Naive thymus-derived CD8-positive, alpha-beta T cell (primary cell): Measurements from ENCODE around the gene SMYD3. TPM values are rescaled to one million over a fixed set of nuclear protein-coding genes. Genes with fewer than 3 reads are reported as not detected.
"Not testable (repeated sequence)": the region's sequence is repeated elsewhere in the genome, so short reads cannot be mapped to it uniquely, and the experiment has no call there.

Experiments
- ATAC-seq, 2 donors: fragments of 150-1000 bp; cut with Tn5 transposase in 1 of 2; sonication (Bioruptor Pico), chemical (Tn5 transposase) in 1 of 2; 1 replicate in 1 of 2; 2 replicates in 1 of 2; pipeline ENCODE4 v1.10.0; 2021; ENCODE audit warnings: mild to moderate bottlenecking in 2 of 2, moderate library complexity in 2 of 2
- POLR2A ChIA-PET: fragments of 350-600 bp; sonication (Branson Sonifier 250); formaldehyde crosslinking; loops from one replicate; lab custom pipeline; 2021; ENCODE audit warnings: antibody characterized with exemption; lab: Charles Lee
- DNase-seq, 10 donors: peaks; one replicate each; pipeline versions ENCODE4 v3.0.0 to v3.0.0-alpha.2; 2020 to 2022
- H3K27ac Mint-ChIP-seq, 10 donors: one replicate each; pipeline ENCODE4 v1.8.0; 2020 to 2022; ENCODE audit warnings: mild to moderate bottlenecking in 10 of 10, mixed read lengths in 10 of 10, moderate library complexity in 4 of 10, inconsistent platforms in 1 of 10
- H3K27me3 Mint-ChIP-seq, 5 donors: one replicate each; pipeline ENCODE4 v1.8.0; 2021 to 2022; ENCODE audit warnings: mixed read lengths in 5 of 5
- H3K36me3 Mint-ChIP-seq, 3 donors: one replicate each; pipeline ENCODE4 v1.8.0; 2020 to 2022; ENCODE audit warnings: mixed read lengths in 3 of 3, mild to moderate bottlenecking in 2 of 3, inconsistent platforms in 1 of 3
- H3K4me1 Mint-ChIP-seq, 4 donors: one replicate each; pipeline ENCODE4 v1.8.0; 2021 to 2022; ENCODE audit warnings: mixed read lengths in 4 of 4
- H3K4me3 Mint-ChIP-seq, 10 donors: one replicate each; pipeline ENCODE4 v1.8.0; 2020 to 2022; ENCODE audit warnings: mild to moderate bottlenecking in 10 of 10, mixed read lengths in 10 of 10, moderate library complexity in 6 of 10, inconsistent platforms in 1 of 10
- H3K9me3 Mint-ChIP-seq, 9 donors: one replicate each; pipeline ENCODE4 v1.8.0; 2020 to 2022; ENCODE audit warnings: mixed read lengths in 9 of 9, mild to moderate bottlenecking in 3 of 9, inconsistent platforms in 1 of 9, moderate library complexity in 1 of 9
- polyA plus RNA-seq, 3 donors: library from polyadenylated mRNA; unstranded; fragments of 300-500 nt; fragmentation: Illumina TruSeq; gene quantifications; one replicate each; pipeline ENCODE4 v1.2.3, GENCODE V29; 2021
- total RNA-seq, 8 experiments: library from RNA in 2 of 8; stranded (reverse) in 2 of 8; gene quantifications; one replicate each; pipeline ENCODE4 v1.2.3 and lab custom pipeline; 2021 to 2026

The SMYD3 gene
- total and polyA plus RNA-seq, 5 experiments from 2014 or later: 19.1 to 42.1 (median 36.5) TPM

DNA sequence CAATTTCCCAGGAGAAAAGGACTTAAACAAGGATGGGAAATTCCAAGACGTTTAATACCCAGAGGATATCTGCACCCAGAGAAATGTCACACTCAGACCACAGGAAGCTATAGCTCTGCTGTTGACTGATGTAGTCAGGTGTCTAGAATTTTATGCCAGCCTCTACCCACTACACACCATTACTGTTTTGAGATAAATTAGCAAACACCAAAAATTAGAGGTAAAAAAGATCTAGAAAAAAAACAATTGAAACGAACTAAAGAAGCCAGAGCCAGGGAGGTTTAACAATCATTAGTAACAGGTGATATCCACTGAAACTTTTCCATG, 519.9 kb downstream of the SMYD3 start:
- ATAC-seq: no peak
- Mint-ChIP-seq H3K27me3 (no peaks in the 10 kb centered on the region), H3K9me3 (no peaks in the 10 kb centered on the region), H3K27ac (peak overlapping the region in 1 of 10 donors; percentile 47), H3K36me3 (peaks cover 0 to 11% (median 0%) of the 10 kb centered on the region in 3 donors), H3K4me1 (peaks cover 0 to 7% (median 3%) of the 10 kb centered on the region in 4 donors), H3K4me3 (no peak overlapping the region)
- no peak for DNase-seq
- POLR2A ChIA-PET: no interaction called here

DNA sequence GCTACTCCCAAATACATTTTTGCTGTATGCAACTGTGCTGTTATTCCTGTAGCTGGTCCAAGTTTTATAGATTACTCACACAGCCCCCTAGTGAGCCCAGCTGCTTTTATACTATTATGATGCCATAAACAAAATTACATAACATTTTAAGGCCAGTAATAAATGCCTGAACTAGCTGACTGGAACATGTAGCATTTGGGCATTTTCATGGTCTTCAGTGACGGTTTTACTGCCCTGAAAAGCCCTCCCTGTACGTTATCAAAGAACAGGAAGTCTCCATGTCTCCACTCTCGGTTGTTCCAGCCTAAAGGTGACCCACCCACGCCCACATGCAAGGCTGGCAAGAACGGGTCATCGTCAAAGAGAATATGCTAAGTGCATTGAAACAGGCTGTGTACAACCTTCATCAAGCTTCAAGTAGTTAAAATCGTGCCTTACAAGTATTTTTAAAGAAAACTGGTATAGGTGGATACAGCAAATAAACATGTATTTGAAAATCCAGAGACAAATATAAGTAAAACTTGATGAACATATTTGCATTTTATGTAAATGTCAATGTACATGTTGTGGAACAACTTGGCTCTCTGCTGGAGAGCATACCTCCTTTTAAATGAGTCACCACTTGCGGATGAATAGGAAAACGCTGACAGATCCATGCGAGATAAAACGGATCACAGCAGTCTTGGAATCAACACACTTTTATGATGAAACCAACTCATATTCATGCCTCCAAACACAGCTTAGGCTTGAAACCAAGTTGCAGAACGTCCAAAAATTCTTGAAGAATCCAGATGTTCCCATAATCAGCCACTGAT, 520.5 kb downstream of the SMYD3 start:
- ATAC-seq (no peak), DNase-seq (no peak)
- POLR2A ChIA-PET: no interaction called here
- Mint-ChIP-seq H3K36me3 (peaks cover 0 to 11% (median 0%) of the 10 kb centered on the region in 3 donors), H3K4me1 (peaks cover 0 to 7% (median 3%) of the 10 kb centered on the region in 4 donors), H3K27ac (no peak overlapping the region), H3K9me3 (no peaks in the 10 kb centered on the region), H3K4me3 (no peak overlapping the region), H3K27me3 (no peaks in the 10 kb centered on the region)

- H3K27me3 Mint-ChIP-seq: no peaks in the 10 kb centered on the region
- no peak for ATAC-seq
- no peaks in the 10 kb centered on the region for H3K9me3 Mint-ChIP-seq
- no peak overlapping the region for H3K4me3 Mint-ChIP-seq
- H3K36me3 Mint-ChIP-seq: peaks cover 0 to 6% (median 0%) of the 10 kb centered on the region in 3 donors
- POLR2A ChIA-PET: no interaction called here
- no peak overlapping the region for H3K27ac Mint-ChIP-seq
- DNase-seq: no peak
- peaks cover 0 to 6% (median 2%) of the 10 kb centered on the region in 4 donors for H3K4me1 Mint-ChIP-seq
Observed at GRCh38 chr1:245984390-245985155, 522.5 kb downstream of the SMYD3 start.

- H3K27me3 Mint-ChIP-seq: no peaks in the 10 kb centered on the region
- DNase-seq (no peak), ATAC-seq (no peak)
- no peaks in the 10 kb centered on the region for H3K9me3 Mint-ChIP-seq
- H3K4me1 Mint-ChIP-seq: peaks cover 0 to 4% (median under 1%) of the 10 kb centered on the region in 4 donors
- H3K4me3 Mint-ChIP-seq: no peak overlapping the region
- no peak overlapping the region for H3K27ac Mint-ChIP-seq
- POLR2A ChIA-PET: no interaction called here
- H3K36me3 Mint-ChIP-seq: no peaks in the 10 kb centered on the region
Observed at GRCh38 chr1:245983294-245983967, 523.6 kb downstream of the SMYD3 start.

DNA sequence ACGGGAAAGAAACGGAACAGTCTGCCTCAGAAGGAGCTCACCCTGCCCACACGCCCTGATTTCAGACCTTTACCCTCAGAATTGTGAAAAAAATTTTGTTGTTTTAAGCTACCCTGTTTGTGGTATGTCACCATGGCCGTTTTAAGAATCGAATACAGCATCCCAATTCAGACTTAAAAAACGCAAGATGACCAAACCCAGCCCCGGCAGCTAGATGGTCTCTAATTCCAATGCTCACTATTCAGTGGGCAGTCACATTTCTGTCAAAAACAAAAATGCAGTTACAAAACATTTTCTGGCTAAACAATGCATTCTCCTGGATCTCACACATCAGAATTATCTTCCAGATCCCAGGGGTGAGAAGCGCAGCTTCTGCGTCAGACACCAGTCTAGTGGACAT, 527.5 kb downstream of the SMYD3 start:
- H3K36me3 Mint-ChIP-seq: peaks cover 0 to 1% (median 0%) of the 10 kb centered on the region in 3 donors
- peaks cover 0 to 2% (median 0%) of the 10 kb centered on the region in 4 donors for H3K4me1 Mint-ChIP-seq
- no peak overlapping the region for H3K4me3 Mint-ChIP-seq
- H3K27me3 Mint-ChIP-seq: no peaks in the 10 kb centered on the region
- H3K9me3 Mint-ChIP-seq: no peaks in the 10 kb centered on the region
- DNase-seq: no peak
- no peak overlapping the region for H3K27ac Mint-ChIP-seq
- ATAC-seq: no peak
- POLR2A ChIA-PET: interaction anchor here (0.6 kb wide), 1 partner anchor 36 kb away, joined by 6 read pairs; no protein-coding TSS in a partner anchor

GRCh38 chr1:245978915-245979314, 528.2 kb downstream of the SMYD3 start:
- Mint-ChIP-seq H3K27me3 (no peaks in the 10 kb centered on the region), H3K9me3 (no peaks in the 10 kb centered on the region), H3K4me3 (no peak overlapping the region), H3K36me3 (peaks cover 0 to 1% (median 0%) of the 10 kb centered on the region in 3 donors), H3K27ac (no peak overlapping the region), H3K4me1 (peaks cover 0 to 1% (median 0%) of the 10 kb centered on the region in 4 donors)
- no peak for DNase-seq
- ATAC-seq: no peak
- POLR2A ChIA-PET: no interaction called here

GRCh38 chr1:245972476-245972875, 534.6 kb downstream of the SMYD3 start:
- ATAC-seq: no peak
- no peak overlapping the region for H3K27ac Mint-ChIP-seq

DNA sequence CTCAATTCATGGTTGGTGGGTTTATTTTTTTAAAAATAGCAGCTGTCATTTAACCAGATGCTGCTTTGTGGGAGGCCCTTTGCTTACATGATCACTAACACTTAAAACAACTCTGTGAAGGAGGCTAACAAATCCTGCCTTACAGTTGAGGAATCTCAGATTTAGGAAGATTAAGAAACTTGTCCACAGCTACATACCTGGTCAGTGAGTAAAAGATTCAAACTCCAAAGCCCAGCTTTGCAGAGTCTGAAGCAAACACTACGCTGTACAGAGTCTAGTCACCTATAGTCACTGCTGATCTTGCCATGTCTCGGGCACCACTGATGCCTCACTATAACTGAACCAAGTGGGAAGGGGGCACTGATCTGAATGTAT, 535.4 kb downstream of the SMYD3 start:
- H3K4me3 Mint-ChIP-seq: no peak overlapping the region
- H3K4me1 Mint-ChIP-seq: peaks cover 0 to 4% (median under 1%) of the 10 kb centered on the region in 4 donors
- no peaks in the 10 kb centered on the region for H3K27me3 Mint-ChIP-seq
- H3K36me3 Mint-ChIP-seq: peaks cover 0 to 12% (median 0%) of the 10 kb centered on the region in 3 donors
- ATAC-seq: no peak
- no peak overlapping the region for H3K27ac Mint-ChIP-seq
- POLR2A ChIA-PET: no interaction called here
- H3K9me3 Mint-ChIP-seq: peaks cover 0 to 6% (median 0%) of the 10 kb centered on the region in 9 donors
- DNase-seq: no peak

More at GRCh38 chr1:245972476-245972875, 534.6 kb downstream of the SMYD3 start:
- peaks cover 0 to 12% (median 0%) of the 10 kb centered on the region in 3 donors for H3K36me3 Mint-ChIP-seq
- H3K27me3 Mint-ChIP-seq: no peaks in the 10 kb centered on the region
- no peak for DNase-seq
- POLR2A ChIA-PET: no interaction called here
- no peak overlapping the region for H3K4me3 Mint-ChIP-seq
- H3K9me3 Mint-ChIP-seq: peaks cover 0 to 6% (median 0%) of the 10 kb centered on the region in 9 donors
- H3K4me1 Mint-ChIP-seq: peaks cover 0 to 4% (median under 1%) of the 10 kb centered on the region in 4 donors

GRCh38 chr1:245971076-245971710, 535.9 kb downstream of the SMYD3 start:
- H3K27ac Mint-ChIP-seq, H3K4me1 Mint-ChIP-seq, POLR2A ChIA-PET, DNase-seq, ATAC-seq, H3K27me3 Mint-ChIP-seq, H3K9me3 Mint-ChIP-seq, H3K4me3 Mint-ChIP-seq: not testable (repeated sequence)
- peaks cover 0 to 12% (median 0%) of the 10 kb centered on the region in 3 donors for H3K36me3 Mint-ChIP-seq

DNA sequence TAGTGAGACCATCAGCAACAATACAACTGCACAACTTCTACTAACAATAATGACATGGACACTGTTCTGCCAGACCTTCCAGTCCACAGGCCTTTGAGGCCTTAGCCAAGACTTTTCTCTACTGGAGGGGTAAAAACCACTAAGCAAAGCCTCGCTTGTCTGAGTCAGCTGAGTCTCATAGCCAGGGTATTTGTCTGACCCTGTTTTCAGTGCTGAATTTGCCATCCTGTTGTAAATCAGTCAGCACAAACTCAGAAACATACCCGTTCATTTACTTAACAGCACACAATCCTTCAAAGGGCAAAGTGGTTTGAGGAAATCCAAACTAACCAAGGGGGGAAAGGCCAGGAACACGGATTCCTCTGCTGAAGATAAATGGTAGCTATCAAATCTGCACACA, 537.8 kb downstream of the SMYD3 start:
- no peak overlapping the region for H3K27ac Mint-ChIP-seq
- H3K27me3 Mint-ChIP-seq: no peaks in the 10 kb centered on the region
- peaks cover 0 to 4% (median under 1%) of the 10 kb centered on the region in 4 donors for H3K4me1 Mint-ChIP-seq

GRCh38 chr1:245968775-245969174, 538.3 kb downstream of the SMYD3 start:
- no peak for DNase-seq
- POLR2A ChIA-PET: no interaction called here
- Mint-ChIP-seq H3K4me1 (peaks cover 0 to 4% (median 0%) of the 10 kb centered on the region in 4 donors), H3K4me3 (no peak overlapping the region), H3K36me3 (peaks cover 0 to 12% (median 0%) of the 10 kb centered on the region in 3 donors), H3K27ac (no peak overlapping the region), H3K27me3 (no peaks in the 10 kb centered on the region), H3K9me3 (peaks cover 0 to 6% (median 0%) of the 10 kb centered on the region in 9 donors)
- no peak for ATAC-seq

More for the DNA sequence above, 537.8 kb downstream of the SMYD3 start:
- Mint-ChIP-seq H3K9me3 (peaks cover 0 to 6% (median 0%) of the 10 kb centered on the region in 9 donors), H3K36me3 (peaks cover 0 to 12% (median 0%) of the 10 kb centered on the region in 3 donors), H3K4me3 (no peak overlapping the region)
- POLR2A ChIA-PET: no interaction called here
- no peak for ATAC-seq
- no peak for DNase-seq

- POLR2A ChIA-PET: no interaction called here
- H3K4me1 Mint-ChIP-seq: peaks cover 0 to 2% (median under 1%) of the 10 kb centered on the region in 4 donors
- no peak for ATAC-seq
- H3K36me3 Mint-ChIP-seq: peaks cover 0 to 2% (median 0%) of the 10 kb centered on the region in 3 donors
- H3K9me3 Mint-ChIP-seq: no peaks in the 10 kb centered on the region
- H3K27me3 Mint-ChIP-seq: no peaks in the 10 kb centered on the region
- no peak overlapping the region for H3K27ac Mint-ChIP-seq
- DNase-seq: no peak
- no peak overlapping the region for H3K4me3 Mint-ChIP-seq
Observed at GRCh38 chr1:245965398-245965797, 541.7 kb downstream of the SMYD3 start.
